Spleen (tissue), 11 donors: Measurements from ENCODE around the gene C16orf89. TPM values are rescaled to one million over a fixed set of nuclear protein-coding genes. Genes with fewer than 3 reads are reported as not detected.
A peak's percentile ranks its signal among the peaks of the same experiment; 100 is the strongest.

Experiments
- DNase-seq: peaks from one replicate; pipeline ENCODE4 v3.0.0-alpha.2; 2020
- H3K27ac ChIP-seq, 8 donors: fragments of 200-600 bp; sonication (generic) in 7 of 8; 1 replicate in 4 of 8; 2 replicates in 4 of 8; pipeline versions ENCODE4 v1.5.0 to v1.8.0; 2016 to 2021; ENCODE audit warnings: inconsistent platforms in 4 of 8, mild to moderate bottlenecking in 4 of 8, moderate library complexity in 1 of 8
- H3K27me3 ChIP-seq, 7 donors: fragments of 200-600 bp; sonication (generic) in 6 of 7; replicated peaks in 1 of 7; 1 replicate in 4 of 7; 2 replicates in 3 of 7; pipeline versions ENCODE4 v1.5.0 to v1.8.0; 2016 to 2021; ENCODE audit warnings: inconsistent platforms in 3 of 7, mild to moderate bottlenecking in 1 of 7
- H3K36me3 ChIP-seq, 6 donors: fragments of 200-600 bp; sonication (generic) in 5 of 6; 1 replicate in 4 of 6; 2 replicates in 2 of 6; pipeline versions ENCODE4 v1.5.0 to v1.8.0; 2016 to 2021; ENCODE audit warnings: inconsistent platforms in 2 of 6
- H3K4me1 ChIP-seq, 6 donors: fragments of 200-600 bp; sonication (generic) in 5 of 6; 1 replicate in 3 of 6; 2 replicates in 3 of 6; pipeline versions ENCODE4 v1.5.0 to v1.8.0; 2016 to 2021; ENCODE audit warnings: inconsistent platforms in 3 of 6
- H3K4me3 ChIP-seq, 8 donors: fragments of 200-600 bp; sonication (generic) in 7 of 8; 1 replicate in 4 of 8; 2 replicates in 4 of 8; pipeline versions ENCODE4 v1.5.0 to v1.8.0; 2016 to 2021; ENCODE audit warnings: inconsistent platforms in 4 of 8, mild to moderate bottlenecking in 4 of 8, moderate library complexity in 2 of 8
- H3K9me3 ChIP-seq, 8 donors: fragments of 200-600 bp; sonication (generic) in 7 of 8; 1 replicate in 4 of 8; 2 replicates in 4 of 8; pipeline versions ENCODE4 v1.5.0 to v1.8.0; 2016 to 2021; ENCODE audit warnings: inconsistent platforms in 4 of 8
- CTCF ChIP-seq, 11 experiments: fragments of 200-600 bp in 7 of 11; fragments of 450-650 bp in 4 of 11; sonication (generic) in 4 of 11; IDR thresholded peaks in 8 of 11; conservative IDR thresholded peaks in 3 of 11; 1 replicate in 7 of 11; 2 replicates in 4 of 11; pipeline versions ENCODE4 v1.4.0 to v1.8.0; 2016 to 2021; ENCODE audit warnings: antibody characterized with exemption in 11 of 11, inconsistent platforms in 4 of 11, mild to moderate bottlenecking in 1 of 11
- POLR2A ChIP-seq, 3 donors: fragments of 450-650 bp; IDR thresholded peaks; one replicate each; pipeline ENCODE4 v1.5.1; 2017; ENCODE audit warnings: antibody characterized with exemption in 3 of 3, mild to moderate bottlenecking in 1 of 3
- POLR2AphosphoS5 ChIP-seq, 3 donors: sonication (generic); formaldehyde crosslinking; IDR thresholded peaks; one replicate each; pipeline ENCODE4 v1.5.1; 2017; ENCODE audit warnings: antibody characterized with exemption in 3 of 3
- WGBS, 5 donors: extraction: QIAGEN DNeasy Blood & Tissue Kit in 3 of 5; methylation state at CpG; one replicate each; pipeline versions ENCODE4 v1.1.5 to v1.1.7; 2013 to 2018; 5-methylcytosine and 5-hydroxymethylcytosine counted together
- intact Hi-C: fragments of 100-400 bp; cut with DNase I; formaldehyde crosslinking; loops from one replicate; pipeline ENCODE4 v1.15.0; 2023; ENCODE audit warnings: low total_unique reads
- polyA plus RNA-seq, 3 donors: library from polyadenylated mRNA; stranded (reverse); fragments of 200-250 nt; gene quantifications; one replicate each; pipeline ENCODE4 v1.2.1, GENCODE V29; 2013
- total RNA-seq, 7 donors: library from RNA; depleted of rRNA in 3 of 7; stranded (reverse); fragments of >200 nt in 3 of 7; fragmentation: NEBNext Ultra II Directional in 4 of 7; extraction: Animal tissue kit (Norgen Biotek cat#: 25700) in 4 of 7; gene quantifications; one replicate each; pipeline versions ENCODE4 v1.1.0 to v1.2.1, GENCODE V29; 2016 to 2021
- donor health status: healthy with polysubstance abuse.
- donor health status: DM: no; HTN: no; CAD: no; lungs with moderate emphysema.
- donor health status: DM: no; HTN: no; CAD: no.
- donor health status: Bipolar disorder and iron deficiency.
- donor health status: healthy.
- donor health status: DM: no; HTN: no; CAD: no.
- donor health status: DM: yes; HTN: yes; CAD: no.

Gene C16orf89
- total and polyA plus RNA-seq, 10 donors: 0.34 to 5.7 (median 1.7) TPM; not detected in 1

GRCh38 chr16:5000573-5001001 is 65.2 kb downstream of the C16orf89 start:
- DNase-seq: peak; percentile 41
- H3K9me3 ChIP-seq: no peaks in the 10 kb centered on the region
- no peak overlapping the region for H3K27ac ChIP-seq
- TF ChIP-seq CTCF (IDR thresholded peaks at IDR 0.05 in 8 of 11, conservative IDR thresholded peaks at IDR 0.05 in 3 of 11): no peak
- TF ChIP-seq POLR2A (IDR thresholded peaks at IDR 0.05): no peak
- TF ChIP-seq POLR2AphosphoS5 (IDR thresholded peaks at IDR 0.05): no peak
- H3K36me3 ChIP-seq: no peaks in the 10 kb centered on the region
- no peak overlapping the region for H3K4me3 ChIP-seq
- H3K27me3 ChIP-seq: peaks cover 0 to 42% (median 0%) of the 10 kb centered on the region in 7 donors
- intact Hi-C loops: no loop called here
- no peaks in the 10 kb centered on the region for H3K4me1 ChIP-seq
- 84 to 91% (median 90%) methylated on average over 19 of the region's 19 CpGs for WGBS, 5 donors

- Histone ChIP-seq H3K4me3 (no peak overlapping the region), H3K36me3 (no peaks in the 10 kb centered on the region), H3K9me3 (no peaks in the 10 kb centered on the region), H3K27me3 (peaks cover 0 to 65% (median 15%) of the 10 kb centered on the region in 7 donors), H3K4me1 (no peaks in the 10 kb centered on the region), H3K27ac (no peak overlapping the region)
- intact Hi-C loops: no loop called here
- TF ChIP-seq POLR2AphosphoS5 (IDR thresholded peaks at IDR 0.05): no peak
- TF ChIP-seq CTCF (IDR thresholded peaks at IDR 0.05 in 8 of 11, conservative IDR thresholded peaks at IDR 0.05 in 3 of 11): no peak
- TF ChIP-seq POLR2A (IDR thresholded peaks at IDR 0.05): no peak
- 69 to 80% (median 70%) methylated on average over 17 of the region's 18 CpGs for WGBS, 5 donors
- DNase-seq: peak; percentile 54
Measured at GRCh38 chr16:4994719-4995434, 70.9 kb downstream of the C16orf89 start.

Other genes starting within 250 kb of the C16orf89 start
- gene GLYR1, start 218.7 kb downstream of the C16orf89 start, total RNA-seq: 100 to 1,000 TPM in 1 of 7 donors, 10 to 100 TPM in 6; 47.2 to 117 (median 83.1) TPM
- gene GLYR1, start 218.7 kb downstream of the C16orf89 start, polyA plus RNA-seq: 10 to 100 TPM; 26.6 to 53.4 (median 34.0) TPM
- 10 to 100 TPM; 41.6 to 69.4 (median 58.9) TPM for gene UBN1, start 218.5 kb downstream of the C16orf89 start, total RNA-seq
- 10 to 100 TPM in 1 of 3 donors, 1 to 10 TPM in 2; 4.8 to 16.2 (median 5.5) TPM for gene UBN1, start 218.5 kb downstream of the C16orf89 start, polyA plus RNA-seq
- gene PPL, start 128.8 kb downstream of the C16orf89 start, total RNA-seq: under 1 TPM in 4 of 7 donors, not detected in 3; 0.18 to 0.37 (median 0.19) TPM
- under 1 TPM; 0.11 to 0.77 (median 0.29) TPM for gene PPL, start 128.8 kb downstream of the C16orf89 start, polyA plus RNA-seq
- under 1 TPM in 6 of 7 donors, not detected in 1; 0.13 to 0.94 (median 0.60) TPM for gene SEC14L5, start 107.6 kb downstream of the C16orf89 start, total RNA-seq
- gene SEC14L5, start 107.6 kb downstream of the C16orf89 start, polyA plus RNA-seq: under 1 TPM; 0.06 to 0.26 (median 0.11) TPM
- gene NAGPA, start 32.0 kb downstream of the C16orf89 start, total RNA-seq: 10 to 100 TPM; 16.2 to 41.8 (median 25.4) TPM
- gene NAGPA, start 32.0 kb downstream of the C16orf89 start, polyA plus RNA-seq: 10 to 100 TPM; 11.8 to 17.7 (median 14.8) TPM
- 10 to 100 TPM; 18.4 to 46.2 (median 24.8) TPM for gene ALG1, start 5.9 kb upstream of the C16orf89 start, total RNA-seq
- gene ALG1, start 5.9 kb upstream of the C16orf89 start, polyA plus RNA-seq: 10 to 100 TPM; 13.0 to 18.6 (median 17.0) TPM
- gene EEF2KMT, start 31.8 kb upstream of the C16orf89 start, total RNA-seq: 10 to 100 TPM in 1 of 7 donors, 1 to 10 TPM in 6; 5.8 to 11.7 (median 7.6) TPM
- 1 to 10 TPM; 4.5 to 7.8 (median 6.7) TPM for gene EEF2KMT, start 31.8 kb upstream of the C16orf89 start, polyA plus RNA-seq